ENCODE results near the gene NUPR1.
A peak's percentile ranks its signal among the peaks of the same experiment; 100 is the strongest.

Gene NUPR1

DNA sequence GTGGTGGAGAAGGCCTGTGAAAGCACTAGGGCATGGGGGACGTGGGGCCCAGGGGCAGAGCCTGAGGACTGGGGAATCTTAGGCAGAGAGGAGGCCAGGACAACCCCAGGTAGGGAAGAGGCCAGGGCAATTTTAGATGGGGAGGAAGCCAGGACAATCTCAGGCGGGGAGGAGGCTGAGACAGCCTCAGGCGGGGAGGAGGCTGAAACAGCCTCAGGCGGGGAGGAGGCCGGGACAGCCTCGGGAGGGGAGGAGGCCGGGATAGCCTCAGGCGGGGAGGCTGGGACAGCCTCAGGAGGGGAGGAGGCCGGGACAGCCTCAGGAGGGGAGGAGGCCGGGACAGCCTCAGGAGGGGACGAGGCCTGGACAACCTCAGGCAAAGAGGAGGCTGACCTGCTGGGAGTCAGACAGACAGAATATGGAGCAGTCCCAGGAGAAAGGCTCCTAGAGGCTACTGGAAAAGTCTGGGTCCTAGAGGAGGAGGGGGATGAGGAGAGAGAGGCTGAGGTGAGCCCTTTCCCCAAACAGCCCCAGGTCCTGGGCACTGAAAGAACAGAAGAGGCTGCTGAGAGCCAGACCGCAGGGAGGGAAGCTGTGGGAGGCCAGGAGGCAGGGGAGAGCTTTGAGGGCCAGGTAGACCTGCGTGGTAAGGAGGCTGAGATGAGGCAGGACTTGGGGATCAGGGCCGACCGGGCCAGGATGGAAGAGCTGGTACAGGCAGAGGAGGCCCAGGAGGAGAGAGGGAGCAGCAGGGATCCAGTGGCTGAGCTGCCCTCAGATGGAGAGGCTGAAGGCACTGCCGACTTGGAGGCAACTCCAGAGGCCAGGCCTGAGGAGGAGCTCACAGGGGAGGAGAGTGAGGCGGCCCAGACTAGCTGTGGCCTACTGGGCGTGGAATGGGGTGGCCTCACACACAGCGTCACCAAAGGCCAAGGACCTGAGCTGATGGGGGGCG is 42.7 kb downstream of the NUPR1 start:
- CTCF ChIA-PET = interaction anchor here (0.5 kb wide), 1 partner anchor 13 kb away, joined by 4 read pairs; no protein-coding TSS in a partner anchor
- POLR2A ChIA-PET = no interaction called here

DNA sequence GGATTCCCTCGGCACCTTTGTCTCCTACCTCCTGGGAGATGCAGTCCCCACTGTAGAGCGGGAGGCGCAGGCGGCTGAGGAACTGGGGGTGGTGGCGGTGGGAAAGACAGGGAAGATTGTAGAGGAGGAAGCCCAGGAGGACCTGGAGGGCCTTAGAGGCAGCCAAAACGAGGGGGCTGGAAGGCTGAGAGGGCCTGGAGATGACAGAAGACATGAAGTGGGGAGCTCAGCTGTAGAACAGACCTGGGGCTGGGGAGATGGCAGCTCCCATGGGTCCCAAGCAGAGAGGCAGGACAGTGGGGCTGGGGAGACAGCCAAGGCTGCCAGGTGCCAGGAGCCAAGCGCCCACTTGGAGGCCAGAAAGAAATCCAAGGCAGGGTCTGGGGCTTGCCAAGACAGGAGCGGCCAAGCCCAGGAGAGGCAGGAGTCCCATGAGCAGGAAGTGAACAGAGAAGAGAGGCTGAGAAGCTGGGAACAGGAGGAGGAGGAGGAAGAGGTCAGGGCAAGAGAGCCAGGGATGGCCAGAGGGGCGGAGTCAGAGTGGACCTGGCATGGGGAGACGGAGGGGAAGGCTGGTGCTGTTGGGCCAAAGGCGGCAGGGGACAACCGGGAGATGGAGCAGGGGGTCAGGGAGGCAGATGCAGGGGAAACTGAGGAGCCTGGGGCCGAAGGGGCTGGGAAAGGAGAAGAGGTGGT is 43.5 kb downstream of the NUPR1 start:
- CTCF ChIA-PET = no interaction called here
- POLR2A ChIA-PET = no interaction called here
- TF ChIP-seq LEF1 (IDR thresholded peaks at IDR 0.05; ENCODE audit: borderline replicate concordance) (no peak), SP1 (IDR thresholded peaks at IDR 0.05) (no peak), TARDBP (IDR thresholded peaks at IDR 0.05) (no peak), FOXM1 (IDR thresholded peaks at IDR 0.05; ENCODE audit: borderline replicate concordance) (no peak), BHLHE40 (IDR thresholded peaks at IDR 0.05; ENCODE audit: borderline replicate concordance) (no peak), FOXA1 (IDR thresholded peaks at IDR 0.05) (no peak)
- TF ChIP-seq, protein P1, sequence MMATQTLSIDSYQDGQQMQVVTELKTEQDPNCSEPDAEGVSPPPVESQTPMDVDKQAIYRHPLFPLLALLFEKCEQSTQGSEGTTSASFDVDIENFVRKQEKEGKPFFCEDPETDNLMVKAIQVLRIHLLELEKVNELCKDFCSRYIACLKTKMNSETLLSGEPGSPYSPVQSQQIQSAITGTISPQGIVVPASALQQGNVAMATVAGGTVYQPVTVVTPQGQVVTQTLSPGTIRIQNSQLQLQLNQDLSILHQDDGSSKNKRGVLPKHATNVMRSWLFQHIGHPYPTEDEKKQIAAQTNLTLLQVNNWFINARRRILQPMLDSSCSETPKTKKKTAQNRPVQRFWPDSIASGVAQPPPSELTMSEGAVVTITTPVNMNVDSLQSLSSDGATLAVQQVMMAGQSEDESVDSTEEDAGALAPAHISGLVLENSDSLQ (IDR thresholded peaks at IDR 0.05) = no peak
- DNase-seq (ENCODE audit: extremely low spot score) = no peak

More for the DNA sequence above, 42.7 kb downstream of the NUPR1 start:
- no peak for DNase-seq (ENCODE audit: extremely low spot score)
- TF ChIP-seq FOXM1 (IDR thresholded peaks at IDR 0.05; ENCODE audit: borderline replicate concordance) = no peak
- no peak for TF ChIP-seq ELF4 (IDR thresholded peaks at IDR 0.05)
- TF ChIP-seq HDGF (IDR thresholded peaks at IDR 0.05; ENCODE audit: borderline replicate concordance) = no peak
- TF ChIP-seq TARDBP (IDR thresholded peaks at IDR 0.05) = no peak
- TF ChIP-seq ARNT (IDR thresholded peaks at IDR 0.05) = no peak
- TF ChIP-seq SP1 (IDR thresholded peaks at IDR 0.05) = no peak

DNA sequence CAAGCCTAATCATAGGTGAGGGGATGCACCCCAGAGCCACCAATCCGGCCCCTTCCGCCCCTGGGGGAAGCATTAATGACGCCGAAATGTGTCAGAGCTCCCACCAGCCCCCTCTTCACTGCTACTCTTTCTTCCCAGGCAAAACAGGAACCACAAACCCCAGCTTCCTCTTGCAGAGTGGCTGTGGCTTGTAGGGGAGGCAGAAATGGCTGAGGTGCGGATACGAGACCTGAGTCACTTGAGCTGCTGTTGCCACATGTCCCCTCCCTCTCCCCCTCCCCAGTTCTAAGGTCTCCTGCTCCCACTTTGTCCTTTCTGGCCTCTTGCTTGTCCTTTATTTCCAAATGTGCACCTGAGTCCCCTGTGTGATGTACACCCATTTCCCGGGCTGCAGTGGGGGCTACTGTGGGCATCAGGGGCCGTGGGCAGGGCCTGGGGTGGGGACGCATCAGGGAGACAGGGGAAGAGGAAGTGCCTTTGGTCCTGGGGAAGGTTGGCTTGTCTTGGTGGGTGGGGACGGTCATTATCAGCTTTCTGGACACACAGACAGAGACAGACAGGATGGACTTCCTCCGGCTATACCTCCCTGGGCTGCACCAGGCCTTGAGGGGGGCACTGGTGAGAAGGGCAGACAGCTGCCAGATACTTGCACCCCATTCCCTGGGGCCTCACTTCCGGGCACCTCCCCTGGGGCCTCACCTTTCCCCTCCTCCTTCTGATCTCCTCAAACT is 44.5 kb downstream of the NUPR1 start, which contains the start of gene APOBR:
APOBR (plus strand) TSS at position 523 of the 731 bp plus-strand sequence; CDS start at position 562, 39 bp downstream.
- DNase-seq (ENCODE audit: extremely low spot score) = no peak
- ChIA-PET POLR2A (no interaction called here), CTCF (no interaction called here)
- no peak for TF ChIP-seq FOXK2 (IDR thresholded peaks at IDR 0.05)
- no peak for TF ChIP-seq SP1 (IDR thresholded peaks at IDR 0.05)
- TF ChIP-seq BHLHE40 (IDR thresholded peaks at IDR 0.05; ENCODE audit: borderline replicate concordance) = no peak
- no peak for TF ChIP-seq CTBP1 (IDR thresholded peaks at IDR 0.05; ENCODE audit: borderline replicate concordance)
- TF ChIP-seq FOXA1 (IDR thresholded peaks at IDR 0.05) = no peak
- TF ChIP-seq ZNF384 (IDR thresholded peaks at IDR 0.05) = no peak
- TF ChIP-seq ARNT (IDR thresholded peaks at IDR 0.05) = no peak
- TF ChIP-seq FOXM1 (IDR thresholded peaks at IDR 0.05; ENCODE audit: borderline replicate concordance) = no peak
- no peak for TF ChIP-seq LEF1 (IDR thresholded peaks at IDR 0.05; ENCODE audit: borderline replicate concordance)
- TF ChIP-seq, protein P1 (IDR thresholded peaks at IDR 0.05) = no peak
- TF ChIP-seq HDGF (IDR thresholded peaks at IDR 0.05; ENCODE audit: borderline replicate concordance) = no peak
- TF ChIP-seq NFRKB (IDR thresholded peaks at IDR 0.05) = no peak
- no peak for TF ChIP-seq ELF4 (IDR thresholded peaks at IDR 0.05)
- no peak for TF ChIP-seq TARDBP (IDR thresholded peaks at IDR 0.05)

DNA sequence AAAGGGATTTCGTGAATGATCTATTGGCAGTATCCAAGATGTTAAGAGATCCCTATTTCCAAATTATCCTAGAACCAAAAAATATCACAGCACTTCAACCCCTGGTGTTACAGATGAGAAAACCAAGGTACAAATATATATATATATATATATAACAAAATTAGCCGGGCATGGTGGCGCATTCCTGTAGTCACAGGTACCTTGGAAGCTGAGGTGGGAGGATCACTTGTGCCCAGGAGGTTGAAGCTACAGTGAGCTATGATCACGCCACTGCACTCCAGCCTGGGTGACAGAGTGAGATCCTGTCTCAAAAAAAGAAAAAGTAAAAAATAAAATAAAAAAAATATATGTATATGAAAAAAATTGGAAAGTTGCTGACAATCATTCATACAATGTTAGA is 46.3 kb downstream of the NUPR1 start:
- POLR2A ChIA-PET = interaction anchor here (1.0 kb wide), 1 partner anchor 21 kb away, joined by 3 read pairs; no protein-coding TSS in a partner anchor
- TF ChIP-seq CTBP1 (IDR thresholded peaks at IDR 0.05; ENCODE audit: borderline replicate concordance) (no peak), FOXK2 (IDR thresholded peaks at IDR 0.05) (no peak), L3MBTL2 (conservative IDR thresholded peaks at IDR 0.05) (no peak), SP1 (IDR thresholded peaks at IDR 0.05) (no peak), BHLHE40 (IDR thresholded peaks at IDR 0.05; ENCODE audit: borderline replicate concordance) (no peak), HDGF (IDR thresholded peaks at IDR 0.05; ENCODE audit: borderline replicate concordance) (no peak), ELF4 (IDR thresholded peaks at IDR 0.05) (no peak), ARNT (IDR thresholded peaks at IDR 0.05) (no peak), LEF1 (IDR thresholded peaks at IDR 0.05; ENCODE audit: borderline replicate concordance) (no peak), FOXA1 (IDR thresholded peaks at IDR 0.05) (no peak)
- TF ChIP-seq, protein P1 (IDR thresholded peaks at IDR 0.05) = no peak
- no peak for DNase-seq (ENCODE audit: extremely low spot score)
- CTCF ChIA-PET = no interaction called here

DNA sequence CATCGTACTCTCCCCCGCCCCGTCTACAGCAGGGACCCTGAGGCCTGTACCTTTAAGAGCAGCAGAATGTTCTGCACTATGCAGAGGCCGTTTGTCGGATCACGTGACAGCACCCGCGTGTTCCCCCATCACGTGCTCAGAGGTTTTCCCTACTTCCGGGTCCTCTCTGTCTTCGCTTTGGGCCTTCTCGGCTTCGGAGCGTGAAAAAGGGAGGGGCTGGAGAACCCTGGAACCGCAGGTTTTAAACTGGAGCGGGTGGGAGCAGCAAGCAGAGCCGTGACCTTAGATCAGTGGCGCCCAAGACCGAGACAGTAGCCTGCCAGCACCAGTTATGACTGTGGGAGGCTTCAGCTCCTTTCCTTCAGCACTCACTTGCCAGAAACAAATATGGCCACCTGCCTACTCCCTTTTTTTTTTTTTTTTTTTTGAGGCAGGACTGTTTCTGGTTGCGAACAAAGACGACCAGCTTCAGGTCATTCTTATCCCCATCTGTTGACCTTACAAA is 46.8 kb downstream of the NUPR1 start, which contains the start of gene CLN3:
CLN3 (minus strand) TSS at position 105 of the 505 bp plus-strand sequence. CDS start 315 bp downstream, outside the sequence.
- POLR2A ChIA-PET = interaction anchor here (1.0 to 1.5 kb wide), 2 partner anchors 12 to 21 kb away, joined by 3 to 5 read pairs; no protein-coding TSS in a partner anchor
- TF ChIP-seq NFRKB (IDR thresholded peaks at IDR 0.05) = peak; percentile 93
- TF ChIP-seq ELF4 (IDR thresholded peaks at IDR 0.05) = peak; percentile 99
- TF ChIP-seq SUZ12 (IDR thresholded peaks at IDR 0.05) = no peak
- peak; percentile 99 for TF ChIP-seq ZNF384 (IDR thresholded peaks at IDR 0.05)
- peak; percentile 96 for TF ChIP-seq L3MBTL2 (conservative IDR thresholded peaks at IDR 0.05)
- CTCF ChIA-PET = no interaction called here
- peak; percentile 92 for DNase-seq (ENCODE audit: extremely low spot score)
